Smooth muscle cell of trachea (primary cell): ENCODE results near the gene LPXN. TPM values are rescaled to one million over a fixed set of nuclear protein-coding genes. Genes with fewer than 3 reads are reported as not detected.

ENCODE experiments used
- total RNA-seq: library from RNA; depleted of rRNA; stranded (reverse); fragments of >200 nt; gene quantifications from 2 replicates; pipeline ENCODE4 v1.2.1, GENCODE V29; 2014

Gene LPXN
- 7.9 and 12.7 TPM in 2 replicates for total RNA-seq

DNA sequence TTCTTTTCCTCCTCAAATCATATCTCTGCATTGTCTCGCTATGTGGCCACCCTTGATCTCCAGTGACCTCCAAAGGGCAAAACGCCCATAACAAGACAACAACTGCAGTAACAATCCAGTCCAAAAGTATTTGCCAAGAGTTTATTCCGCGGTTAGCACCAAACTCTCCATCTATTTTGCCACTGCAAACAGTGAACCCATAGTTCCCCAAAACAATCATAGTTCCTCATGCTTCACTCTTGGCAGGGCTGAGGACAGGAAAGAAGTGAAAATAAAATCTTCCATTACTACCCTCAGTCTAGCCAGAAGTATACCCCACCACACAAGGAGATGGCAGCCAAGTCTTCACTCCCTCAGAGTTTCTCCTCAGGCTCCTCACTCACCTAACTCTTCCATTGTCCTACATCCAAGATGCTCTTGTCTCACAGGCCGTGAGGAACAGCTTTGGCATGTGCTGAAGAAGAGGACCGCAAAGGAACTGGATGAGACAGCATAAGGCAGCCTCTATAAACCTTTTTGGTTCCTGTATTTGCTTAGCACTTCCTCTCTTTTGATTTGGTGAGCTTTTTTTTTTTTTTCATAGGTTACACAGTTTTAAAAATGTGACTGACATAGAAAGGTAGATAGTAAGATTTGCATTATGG lies at the start of gene LPXN:
LPXN (minus strand) TSS at position 480 of the 644 bp plus-strand sequence; CDS start at position 396, 84 bp downstream.

DNA sequence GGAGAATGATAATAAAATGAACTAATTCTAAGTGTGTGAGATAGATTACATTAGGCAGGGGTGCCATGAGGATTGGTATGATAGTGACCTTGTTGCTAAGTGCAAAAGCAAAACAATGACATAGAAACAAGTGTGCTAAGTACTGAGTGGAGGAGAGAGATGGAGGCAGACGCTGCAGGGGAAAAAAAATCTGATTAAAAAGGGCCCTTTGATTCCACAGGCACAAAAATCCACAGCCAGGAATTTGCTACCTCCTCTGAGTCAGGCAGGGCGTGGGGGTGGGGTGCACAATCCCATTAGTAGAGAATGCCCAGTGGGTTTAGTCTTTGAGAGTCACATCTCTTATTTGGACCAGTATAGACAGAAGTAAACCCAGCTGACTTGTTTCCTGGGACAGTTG lies 46.7 kb upstream of the LPXN start, which contains the start of gene CNTF:
CNTF (plus strand) TSS at position 322 of the 400 bp plus-strand sequence. CDS start 88 bp downstream, outside the sequence.

DNA sequence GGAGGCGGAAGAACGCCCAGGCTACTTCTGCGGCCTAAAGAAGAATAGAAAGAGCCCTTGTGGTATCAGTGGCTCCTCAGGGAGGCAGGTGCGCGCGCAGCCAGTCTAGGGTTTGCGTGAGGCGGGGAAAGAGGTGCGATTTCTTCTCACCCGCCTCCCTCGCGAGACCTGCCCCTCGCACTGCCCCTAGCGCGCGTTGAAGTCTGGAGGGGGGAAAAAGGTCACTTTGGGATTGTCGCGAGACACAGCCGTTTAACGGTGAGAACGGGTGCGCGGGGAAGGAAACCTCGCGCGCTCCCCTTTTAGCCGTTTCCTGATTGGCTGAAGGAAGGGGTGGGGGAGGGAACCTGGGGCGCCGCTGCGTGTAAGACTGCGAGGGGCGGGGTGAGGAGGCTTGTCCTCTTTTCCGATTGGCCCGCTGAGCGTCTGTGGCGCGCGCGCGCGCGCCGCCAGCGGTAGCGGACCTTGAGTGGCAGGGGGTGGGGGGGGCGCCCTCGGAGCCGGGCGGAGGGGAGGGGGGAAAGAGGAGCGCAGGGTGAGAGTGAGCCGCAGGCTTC lies 3.1 kb upstream of the LPXN start, which contains the start of gene ZFP91:
ZFP91 (plus strand) TSS at position 429 of the 557 bp plus-strand sequence. CDS start 219 bp downstream, outside the sequence.

DNA sequence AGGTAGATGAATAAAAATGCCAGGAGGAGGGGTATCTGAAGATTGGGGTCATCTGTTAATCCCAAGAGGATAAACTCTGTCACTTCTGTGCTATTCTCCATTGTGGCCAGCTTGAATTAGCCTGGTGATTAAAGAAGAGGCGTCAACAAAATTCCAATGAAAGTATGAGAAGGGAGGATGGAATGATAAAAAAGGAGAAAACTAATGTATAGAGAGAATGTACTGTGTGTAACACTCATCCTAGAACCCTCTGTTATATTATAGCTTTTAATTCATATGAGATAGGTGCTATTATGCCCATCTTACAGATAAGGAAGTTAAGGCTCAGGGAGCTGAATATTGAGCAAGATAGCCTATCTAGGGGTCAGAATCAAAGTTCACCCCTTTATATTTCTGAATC lies 67.7 kb downstream of the LPXN start, which contains the start of gene OR5B21:
OR5B21 (minus strand) TSS at position 101 of the 400 bp plus-strand sequence; CDS start at position 101, 0 bp downstream.

Other genes starting within 250 kb of the LPXN start
- not detected in 2 replicates for gene OR5B17, start 216.8 kb downstream of the LPXN start, total RNA-seq
- not detected in 2 replicates for gene OR5B3, start 169.0 kb downstream of the LPXN start, total RNA-seq
- not detected in 2 replicates for gene OR5B2, start 147.7 kb downstream of the LPXN start, total RNA-seq
- gene OR5B12, start 133.6 kb downstream of the LPXN start, total RNA-seq = not detected in 2 replicates
- not detected in 2 replicates for gene OR5B21, start 67.8 kb downstream of the LPXN start, total RNA-seq
- 32.3 and 54.4 TPM in 2 replicates for gene ZFP91, start 3.2 kb upstream of the LPXN start, total RNA-seq
- 1.5 and 2.0 TPM in 2 replicates for gene CNTF, start 46.8 kb upstream of the LPXN start, total RNA-seq
- not detected in 2 replicates for gene GLYAT, start 156.1 kb upstream of the LPXN start, total RNA-seq